Central memory CD8-positive, alpha-beta T cell (primary cell): ENCODE results near the gene ABL1.
"Not testable (repeated sequence)": the region's sequence is repeated elsewhere in the genome, so short reads cannot be mapped to it uniquely, and the experiment has no call there.

Source experiments
- ATAC-seq: fragments of 150-1000 bp; cut with Tn5 transposase; replicated peaks from 2 replicates; pipeline ENCODE4 v1.10.0; 2022; ENCODE audit warnings: mild to moderate bottlenecking, moderate FRiP score, moderate number of reproducible peaks; ENCODE audit not compliant: poor library complexity, severe bottlenecking; ENCODE audit errors: extremely low read depth
- DNase-seq, 2 donors: peaks; one replicate each; pipeline ENCODE4 v3.0.0; 2021; ENCODE audit warnings: low spot score in 2 of 2
- H3K27ac Mint-ChIP-seq: one replicate; pipeline ENCODE4 v1.8.0; 2022; ENCODE audit warnings: low read depth, mild to moderate bottlenecking, moderate library complexity, mixed read lengths
- H3K27me3 Mint-ChIP-seq: one replicate; pipeline ENCODE4 v1.8.0; 2022; ENCODE audit warnings: mixed read lengths
- H3K36me3 Mint-ChIP-seq: one replicate; pipeline ENCODE4 v1.8.0; 2022; ENCODE audit warnings: mild to moderate bottlenecking, moderate library complexity, mixed read lengths; ENCODE audit not compliant: insufficient read depth
- H3K4me1 Mint-ChIP-seq: one replicate; pipeline ENCODE4 v1.8.0; 2022; ENCODE audit warnings: mixed read lengths
- H3K4me3 Mint-ChIP-seq: one replicate; pipeline ENCODE4 v1.8.0; 2022; ENCODE audit warnings: mild to moderate bottlenecking, moderate library complexity, mixed read lengths
- H3K9me3 Mint-ChIP-seq: one replicate; pipeline ENCODE4 v1.8.0; 2022; ENCODE audit warnings: mixed read lengths

Gene ABL1

GRCh38 chr9:130902204-130903185 lies 67.4 kb downstream of the ABL1 start:
- ATAC-seq, result no peak
- Mint-ChIP-seq H3K4me1 (no peaks in the 10 kb centered on the region), H3K36me3 (peaks cover 3% of the 10 kb centered on the region), H3K27me3 (peaks cover 48% of the 10 kb centered on the region), H3K9me3 (no peaks in the 10 kb centered on the region), H3K4me3 (no peak overlapping the region), H3K27ac (no peak overlapping the region)
- no peak for DNase-seq

- no peak overlapping the region for H3K27ac Mint-ChIP-seq
- peaks cover 52% of the 10 kb centered on the region for H3K27me3 Mint-ChIP-seq
- DNase-seq (no peak), ATAC-seq (no peak)
- no peak overlapping the region for H3K4me3 Mint-ChIP-seq
- H3K9me3 Mint-ChIP-seq, result no peaks in the 10 kb centered on the region
- H3K4me1 Mint-ChIP-seq, result no peaks in the 10 kb centered on the region
- peaks cover 3% of the 10 kb centered on the region for H3K36me3 Mint-ChIP-seq
These were observed 68.4 kb downstream of the ABL1 start for GRCh38 chr9:130903194-130904069.

GRCh38 chr9:130904070-130905044 lies 69.3 kb downstream of the ABL1 start:
- Mint-ChIP-seq H3K4me3 (no peak overlapping the region), H3K36me3 (peaks cover 3% of the 10 kb centered on the region), H3K9me3 (no peaks in the 10 kb centered on the region), H3K4me1 (no peaks in the 10 kb centered on the region), H3K27ac (no peak overlapping the region), H3K27me3 (peaks cover 52% of the 10 kb centered on the region)
- no peak for ATAC-seq
- no peak for DNase-seq

DNA sequence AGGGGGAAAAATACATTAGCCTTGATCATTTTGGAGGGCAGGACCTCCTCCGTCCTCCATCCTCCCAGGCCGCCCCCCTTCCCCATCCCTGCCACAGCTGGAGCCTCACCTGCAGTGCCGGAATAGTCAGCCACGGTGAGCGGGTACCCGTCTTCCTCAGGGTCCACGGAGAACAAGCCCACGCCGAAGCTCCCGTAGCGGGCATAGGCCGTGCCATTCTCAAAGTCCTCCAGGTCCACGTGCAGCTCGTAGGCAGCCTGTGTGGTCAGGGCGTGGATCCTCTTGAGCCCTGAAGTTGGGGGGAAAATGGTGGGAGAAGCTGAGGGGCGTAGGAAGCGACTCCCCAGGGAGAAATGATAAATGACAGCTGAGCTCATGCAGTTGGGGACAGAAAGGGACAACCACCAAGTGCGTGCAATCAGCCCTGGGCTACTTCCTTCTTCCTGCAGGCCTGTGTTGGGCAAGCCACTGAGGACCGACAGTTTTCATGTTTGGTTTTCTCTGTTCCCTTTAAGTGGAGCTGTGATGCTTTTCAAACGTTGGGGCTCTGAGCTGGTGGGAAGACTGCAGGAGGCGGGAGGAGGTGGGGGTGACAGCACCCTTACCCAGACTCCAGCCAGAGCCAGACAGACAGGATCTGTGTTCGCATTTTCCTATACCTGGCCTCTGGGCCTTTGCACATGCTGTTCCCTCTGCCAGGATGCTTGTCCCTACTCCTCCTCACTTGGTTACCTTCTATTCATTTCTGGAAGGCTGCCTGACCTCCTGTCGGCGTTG lies 70.3 kb downstream of the ABL1 start:
- Mint-ChIP-seq H3K9me3 (no peaks in the 10 kb centered on the region), H3K36me3 (peaks cover 2% of the 10 kb centered on the region), H3K4me1 (no peaks in the 10 kb centered on the region), H3K4me3 (no peak overlapping the region), H3K27ac (no peak overlapping the region), H3K27me3 (peaks cover 47% of the 10 kb centered on the region)
- no peak for ATAC-seq
- no peak for DNase-seq

DNA sequence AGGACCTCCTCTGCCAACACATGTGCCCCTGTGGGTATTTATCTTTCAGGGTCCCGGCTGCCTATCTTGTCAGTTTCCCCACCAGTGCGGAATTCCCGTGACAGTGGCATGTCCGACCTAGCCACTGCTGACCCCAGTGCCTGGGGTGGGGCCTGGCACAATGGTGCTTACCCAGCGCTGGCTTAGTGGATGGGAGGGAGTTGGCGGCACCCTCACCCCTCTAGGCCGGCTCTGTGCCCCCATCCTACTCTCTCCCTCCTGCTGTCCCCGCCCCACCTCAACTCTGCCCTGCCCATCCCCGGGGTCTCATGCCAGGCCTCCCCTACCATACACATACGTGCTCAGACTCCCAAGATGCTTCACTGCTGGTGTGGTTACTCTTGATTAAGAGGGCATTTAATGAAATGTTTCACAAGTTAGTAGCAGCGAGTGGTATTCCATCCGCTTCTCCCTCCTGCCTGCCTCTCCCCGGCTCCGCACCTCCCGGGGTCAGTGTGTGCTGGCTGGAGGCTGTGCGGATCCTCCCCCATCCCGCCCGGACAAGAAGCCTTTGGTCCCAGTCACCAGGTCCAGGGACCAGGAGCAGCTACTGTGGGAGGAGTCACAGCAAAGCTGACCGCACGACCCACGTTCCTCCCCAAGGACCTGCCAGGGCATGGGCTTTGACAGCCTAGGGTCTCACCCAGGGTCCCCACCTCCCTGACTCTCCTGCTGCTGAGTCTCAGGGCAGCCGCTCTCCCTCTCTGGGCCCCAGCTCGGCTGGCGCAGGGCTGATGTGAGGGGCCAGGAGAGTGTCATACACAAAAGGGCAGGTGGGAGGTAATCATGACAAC lies 71.1 kb downstream of the ABL1 start:
- ATAC-seq (no peak), DNase-seq (no peak)
- Mint-ChIP-seq H3K4me3 (no peak overlapping the region), H3K27me3 (peaks cover 39% of the 10 kb centered on the region), H3K9me3 (no peaks in the 10 kb centered on the region), H3K27ac (no peak overlapping the region), H3K36me3 (peaks cover 2% of the 10 kb centered on the region), H3K4me1 (no peaks in the 10 kb centered on the region)

DNA sequence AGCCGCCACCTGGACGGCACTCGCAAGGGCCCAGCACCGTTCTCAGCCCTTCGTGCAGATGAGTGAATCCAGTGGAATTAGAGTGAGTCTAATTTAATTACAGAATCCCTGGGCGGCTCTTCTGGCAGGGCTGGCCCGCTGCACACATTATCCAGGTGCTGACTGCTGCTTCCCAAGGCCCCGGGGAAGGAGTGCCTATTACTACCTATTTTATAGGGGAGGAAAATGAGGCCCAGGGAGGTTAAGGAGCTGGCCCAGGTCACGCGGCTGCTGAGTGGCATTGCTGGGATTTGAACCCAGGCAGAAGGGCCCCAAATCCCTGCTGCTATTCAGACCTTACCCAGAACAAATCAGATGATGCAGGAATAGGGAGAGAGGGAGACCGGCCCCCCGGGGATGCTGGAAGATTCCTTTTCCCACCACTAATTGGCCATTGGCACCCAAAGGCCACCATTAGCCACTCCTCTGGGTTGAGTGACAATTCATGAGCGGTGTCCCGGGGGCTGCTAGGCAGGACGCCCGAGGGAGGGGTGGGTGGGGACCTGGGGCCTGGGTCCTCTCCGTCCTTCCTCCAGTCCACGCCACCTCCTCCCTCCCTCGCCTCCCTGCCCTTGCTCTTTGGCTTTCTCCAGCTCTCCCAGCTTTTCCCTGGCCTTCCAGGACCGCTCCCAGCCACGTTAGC lies 71.8 kb downstream of the ABL1 start:
- H3K36me3 Mint-ChIP-seq, result peaks cover 2% of the 10 kb centered on the region

DNA sequence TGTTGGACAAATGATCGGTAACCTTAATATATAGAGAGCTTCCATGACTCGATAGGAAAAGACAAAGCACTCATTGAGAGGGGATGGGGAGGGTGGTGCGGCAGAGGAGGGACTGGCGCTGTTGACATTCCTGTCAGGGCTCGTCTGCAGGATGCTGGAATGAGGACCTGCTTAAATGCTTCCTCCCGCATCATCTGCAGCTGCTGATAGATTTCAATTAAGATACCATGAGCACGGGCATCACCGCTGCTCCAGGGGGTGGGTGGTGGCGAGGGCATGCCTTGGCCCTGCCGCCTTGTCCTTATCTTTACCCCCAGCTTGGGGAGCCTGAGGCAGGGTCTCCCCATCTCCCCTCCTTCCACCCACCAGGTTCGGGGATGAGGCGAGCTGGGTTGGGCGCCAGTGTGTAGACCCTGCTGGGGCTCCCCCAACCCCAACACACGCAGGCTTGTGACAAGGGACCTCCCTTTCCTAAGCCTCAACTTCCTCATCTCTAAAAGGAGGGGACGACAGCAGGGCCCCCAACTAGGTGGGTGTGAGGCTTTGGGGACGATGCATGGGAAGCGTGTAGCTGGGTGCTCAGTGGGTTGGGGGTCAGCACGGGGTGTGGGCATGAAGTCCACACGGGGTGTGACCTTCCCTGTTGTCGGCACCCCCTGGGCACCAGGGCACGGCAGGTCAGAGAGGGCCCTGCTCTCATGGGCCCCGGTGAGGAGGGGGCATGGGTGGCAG lies 73.3 kb downstream of the ABL1 start:
- ATAC-seq (no peak), DNase-seq (no peak)
- peaks cover 38% of the 10 kb centered on the region for H3K27me3 Mint-ChIP-seq
- H3K4me3 Mint-ChIP-seq, result no peak overlapping the region
- peaks cover 2% of the 10 kb centered on the region for H3K36me3 Mint-ChIP-seq
- H3K9me3 Mint-ChIP-seq, result no peaks in the 10 kb centered on the region
- no peak overlapping the region for H3K27ac Mint-ChIP-seq
- no peaks in the 10 kb centered on the region for H3K4me1 Mint-ChIP-seq

More for the DNA sequence above, 71.8 kb downstream of the ABL1 start:
- Mint-ChIP-seq H3K27me3 (peaks cover 39% of the 10 kb centered on the region), H3K27ac (no peak overlapping the region), H3K4me1 (no peaks in the 10 kb centered on the region), H3K9me3 (no peaks in the 10 kb centered on the region), H3K4me3 (no peak overlapping the region)
- no peak for ATAC-seq
- DNase-seq, result no peak

DNA sequence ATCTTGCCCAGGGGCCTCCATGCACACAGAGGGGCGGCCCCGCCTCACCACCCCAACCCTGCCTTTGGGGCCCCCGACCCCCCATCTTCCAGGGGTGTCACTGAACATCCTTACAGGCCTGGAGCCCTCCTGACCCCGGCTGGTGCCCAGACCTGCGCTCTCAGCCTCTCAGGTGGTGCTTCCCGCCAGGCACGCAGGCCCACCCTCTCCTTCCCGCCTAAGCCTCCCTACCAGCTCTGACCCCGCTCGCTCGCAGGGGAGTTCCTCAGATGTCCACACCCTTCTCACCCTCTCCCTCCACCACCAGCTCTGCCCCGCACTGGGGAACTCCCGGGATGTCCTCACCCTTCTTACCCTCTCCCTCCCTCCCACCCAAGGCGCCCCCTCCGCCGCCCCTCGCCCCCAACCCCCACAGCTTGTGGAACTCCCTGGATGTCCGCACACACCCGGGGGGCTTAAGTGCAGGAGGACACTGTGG lies 73.9 kb downstream of the ABL1 start:
- H3K36me3 Mint-ChIP-seq, result peaks cover 2% of the 10 kb centered on the region
- DNase-seq (no peak), ATAC-seq (no peak)
- no peaks in the 10 kb centered on the region for H3K9me3 Mint-ChIP-seq
- H3K27me3 Mint-ChIP-seq, result peaks cover 32% of the 10 kb centered on the region
- no peak overlapping the region for H3K27ac Mint-ChIP-seq
- no peak overlapping the region for H3K4me3 Mint-ChIP-seq
- no peaks in the 10 kb centered on the region for H3K4me1 Mint-ChIP-seq

DNA sequence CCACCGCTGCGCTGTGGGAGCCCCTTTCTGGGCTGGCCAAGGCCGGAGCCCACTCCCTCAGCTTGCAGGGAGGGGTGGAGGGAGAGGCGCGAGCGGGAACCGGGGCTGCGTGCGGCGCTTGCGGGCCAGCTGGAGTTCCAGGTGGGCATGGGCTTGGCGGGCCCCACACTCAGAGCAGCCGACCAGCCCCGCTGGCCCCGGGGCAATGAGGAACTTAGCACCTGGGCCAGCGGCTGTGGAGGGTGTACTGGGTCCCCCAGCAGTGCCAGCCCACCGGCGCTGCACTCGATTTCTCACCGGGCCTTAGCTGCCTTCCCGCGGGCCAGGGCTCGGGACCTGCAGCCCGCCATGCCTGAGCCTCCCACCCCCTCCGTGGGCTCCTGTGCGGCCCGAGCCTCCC lies 75.0 kb downstream of the ABL1 start:
- H3K4me1 Mint-ChIP-seq, H3K9me3 Mint-ChIP-seq, H3K27ac Mint-ChIP-seq, ATAC-seq, H3K4me3 Mint-ChIP-seq, H3K36me3 Mint-ChIP-seq, DNase-seq: not testable (repeated sequence)
- H3K27me3 Mint-ChIP-seq, result peaks cover 27% of the 10 kb centered on the region

DNA sequence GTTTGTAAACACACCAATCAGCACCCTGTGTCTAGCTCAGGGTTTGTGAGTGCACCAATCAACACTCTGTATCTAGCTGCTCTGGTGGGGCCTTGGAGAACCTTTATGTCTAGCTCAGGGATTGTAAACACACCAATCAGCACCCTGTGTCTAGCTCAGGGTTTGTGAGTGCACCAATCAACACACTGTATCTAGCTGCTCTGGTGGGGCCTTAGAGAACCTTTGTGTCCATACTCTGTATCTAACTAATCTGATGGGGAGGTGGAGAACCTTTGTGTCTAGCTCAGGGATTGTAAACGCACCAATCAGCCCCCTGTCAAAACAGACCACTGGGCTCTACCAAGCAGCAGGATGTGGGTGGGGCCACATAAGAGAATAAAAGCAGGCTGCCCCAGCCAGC lies 75.6 kb downstream of the ABL1 start:
- H3K4me3 Mint-ChIP-seq, H3K36me3 Mint-ChIP-seq, H3K9me3 Mint-ChIP-seq, H3K4me1 Mint-ChIP-seq, ATAC-seq, H3K27ac Mint-ChIP-seq, DNase-seq: not testable (repeated sequence)
- H3K27me3 Mint-ChIP-seq, result peaks cover 20% of the 10 kb centered on the region
